ENCODE measurements around the gene MAB21L3. TPM values are rescaled to one million over a fixed set of nuclear protein-coding genes. Genes with fewer than 3 reads are reported as not detected.
"Not testable (repeated sequence)": the region's sequence is repeated elsewhere in the genome, so short reads cannot be mapped to it uniquely, and the experiment has no call there.

The MAB21L3 gene
- polyA plus RNA-seq, 3 donors = 0.88 to 1.1 (median 0.98) TPM

DNA sequence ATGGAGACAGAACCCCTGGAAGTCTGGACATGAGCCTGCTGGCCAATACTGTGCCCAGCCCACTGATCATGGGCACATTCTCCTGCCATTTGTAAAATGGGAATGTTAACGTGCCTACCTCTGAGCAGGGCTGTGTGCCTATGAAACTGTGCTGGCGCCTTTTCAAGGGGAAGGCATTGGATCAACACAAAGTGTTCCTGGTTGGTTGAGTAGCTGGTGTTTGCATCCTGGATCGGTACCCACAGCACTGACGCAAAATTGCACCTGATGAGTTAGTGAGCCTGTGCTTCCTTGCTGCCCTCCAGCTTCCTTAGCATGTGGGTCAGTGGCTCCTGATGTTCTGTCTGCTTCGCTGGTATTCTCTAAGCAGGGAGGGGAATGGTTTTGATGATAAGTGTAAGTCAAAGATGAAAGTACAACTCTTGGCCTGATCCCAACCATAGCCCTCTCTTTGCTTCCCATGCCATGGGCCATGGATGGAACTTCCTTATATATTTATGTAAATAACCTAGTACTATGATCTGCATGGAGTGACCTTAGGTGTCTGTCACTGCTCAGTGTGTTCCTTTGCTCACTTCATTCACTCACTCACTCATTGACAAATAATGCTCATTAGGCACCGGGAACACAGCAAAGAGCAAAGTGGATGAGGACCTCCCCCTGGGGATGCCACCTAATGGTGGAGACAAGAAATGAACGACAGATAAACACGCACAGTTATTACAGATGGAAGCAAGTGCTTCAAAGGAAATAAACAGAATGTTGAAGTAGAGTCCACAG, 22.7 kb downstream of the MAB21L3 start:
- no peak for DNase-seq (ENCODE audit: low read depth in 3 of 3, low spot score in 2 of 3)

DNA sequence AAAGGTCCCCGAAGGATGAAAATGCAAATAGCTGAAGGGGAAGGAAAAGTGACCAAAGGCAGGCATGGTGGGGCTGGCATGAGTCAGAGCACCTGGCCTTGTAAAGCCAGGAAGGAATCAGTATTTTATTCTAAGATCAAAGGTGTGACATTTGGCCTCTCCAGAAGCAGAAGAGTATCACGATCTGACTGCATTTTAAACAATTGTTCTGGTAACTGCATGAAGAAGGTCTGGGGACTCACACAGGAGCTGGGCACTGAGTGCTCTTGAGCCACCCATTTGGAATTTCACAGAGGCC, 23.2 kb downstream of the MAB21L3 start:
- DNase-seq (ENCODE audit: low read depth in 3 of 3, low spot score in 2 of 3) = no peak

GRCh38 chr1:116138277-116138792, 27.1 kb downstream of the MAB21L3 start:
- no peak for DNase-seq (ENCODE audit: low read depth in 3 of 3, low spot score in 2 of 3)

GRCh38 chr1:116139592-116140134, 28.5 kb downstream of the MAB21L3 start:
- no peak for DNase-seq (ENCODE audit: low read depth in 3 of 3, low spot score in 2 of 3)

- no peak for DNase-seq (ENCODE audit: low read depth in 3 of 3, low spot score in 2 of 3)
These were observed 33.0 kb downstream of the MAB21L3 start for GRCh38 chr1:116144151-116144550.

DNA sequence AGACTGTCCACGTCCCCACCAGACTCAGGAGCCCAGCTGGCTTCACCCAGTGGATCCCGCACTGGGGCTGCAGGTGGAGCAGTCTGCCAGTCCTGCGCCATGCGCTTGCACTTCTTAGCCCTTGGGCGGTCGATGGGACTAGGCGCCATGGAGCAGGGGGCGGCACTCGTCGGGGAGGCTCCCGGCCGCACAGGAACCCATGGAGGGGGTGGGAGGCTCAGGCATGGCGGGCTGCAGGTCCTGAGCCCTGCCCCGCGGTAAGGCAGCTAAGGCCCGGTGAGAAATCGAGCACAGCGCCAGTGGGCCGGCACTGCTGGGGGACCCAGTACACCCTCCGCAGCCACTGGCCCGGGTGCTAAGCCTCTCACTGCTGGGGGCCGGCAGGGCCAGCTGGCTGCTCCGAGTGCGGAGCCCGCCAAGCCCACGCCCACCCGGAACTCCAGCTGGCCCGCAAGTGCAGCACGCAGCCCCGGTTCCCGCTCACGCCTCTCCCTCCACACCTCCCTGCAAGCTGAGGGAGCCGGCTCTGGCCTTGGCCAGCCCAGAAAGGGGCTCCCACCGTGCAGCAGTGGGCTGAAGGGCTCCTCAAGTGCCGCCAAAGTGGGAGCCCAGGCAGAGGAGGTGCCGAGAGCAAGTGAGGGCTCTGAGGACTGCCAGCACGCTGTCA, 35.4 kb downstream of the MAB21L3 start:
- not testable (repeated sequence) for DNase-seq (ENCODE audit: low read depth in 3 of 3, low spot score in 2 of 3)

DNA sequence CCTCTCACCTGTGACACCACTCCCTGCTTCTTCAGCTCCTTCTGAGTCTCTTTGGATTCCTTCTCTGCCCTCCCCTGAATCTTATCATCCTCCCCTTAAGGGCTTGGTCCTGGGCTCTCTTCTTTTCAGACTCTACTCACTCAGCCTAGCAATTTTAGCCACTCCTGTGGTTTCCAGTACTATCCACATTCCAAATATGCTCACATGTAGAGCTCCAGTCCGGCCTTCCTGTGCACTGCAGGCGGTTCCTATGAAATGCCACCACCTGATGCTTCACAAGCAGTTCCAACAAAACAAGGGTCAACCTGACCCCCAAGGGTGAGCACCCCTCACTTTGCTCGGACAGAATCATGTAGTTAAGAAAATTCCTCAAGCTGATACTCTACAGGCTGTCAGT, 35.9 kb downstream of the MAB21L3 start:
- DNase-seq (ENCODE audit: low read depth in 3 of 3, low spot score in 2 of 3) = no peak

DNA sequence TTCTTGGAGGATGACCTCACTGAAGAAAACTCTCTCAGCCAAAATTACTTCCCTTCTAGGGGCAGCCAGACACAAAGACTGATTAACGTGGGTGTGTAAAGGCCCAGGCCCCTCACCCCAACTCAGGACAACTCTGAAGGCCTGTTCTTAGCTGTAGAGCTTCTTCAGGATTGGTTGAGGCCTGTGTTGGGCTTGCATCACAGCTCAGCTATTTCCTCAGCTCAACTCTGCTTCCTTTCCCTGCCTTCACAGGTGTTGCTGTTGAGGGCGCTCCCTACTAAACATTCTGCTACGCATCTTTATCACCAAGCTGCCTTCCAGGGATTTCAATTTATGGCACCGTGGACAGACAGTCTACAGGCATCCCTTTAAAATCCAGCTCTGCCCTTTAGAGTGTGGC, 36.8 kb downstream of the MAB21L3 start:
- no peak for DNase-seq (ENCODE audit: low read depth in 3 of 3, low spot score in 2 of 3)

DNA sequence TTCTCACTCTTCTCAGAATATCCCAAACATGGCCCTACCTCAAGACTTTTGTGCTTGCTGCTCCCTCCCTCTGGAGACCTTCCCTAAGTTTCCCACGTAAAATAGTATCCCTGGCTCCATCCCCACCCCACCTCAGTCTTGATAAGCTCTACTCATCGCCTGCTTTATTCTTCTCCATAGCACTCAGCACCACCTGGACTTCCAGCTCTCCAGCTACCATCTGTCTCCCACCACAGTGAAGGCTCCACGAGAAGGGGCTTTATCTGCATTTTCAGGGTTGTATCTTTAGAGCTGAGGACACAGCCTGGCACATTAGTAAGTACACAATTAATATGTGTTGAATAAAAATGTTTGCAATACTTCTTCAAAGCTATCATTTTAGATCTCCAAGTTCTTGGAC, 37.8 kb downstream of the MAB21L3 start:
- no peak for DNase-seq (ENCODE audit: low read depth in 3 of 3, low spot score in 2 of 3)

GRCh38 chr1:116150368-116150767, 39.2 kb downstream of the MAB21L3 start:
- no peak for DNase-seq (ENCODE audit: low read depth in 3 of 3, low spot score in 2 of 3)

- peak in 1 of 3 donors; percentile 61 for DNase-seq (ENCODE audit: low read depth in 3 of 3, low spot score in 2 of 3)
These were observed 40.8 kb downstream of the MAB21L3 start for GRCh38 chr1:116151739-116152576.

DNA sequence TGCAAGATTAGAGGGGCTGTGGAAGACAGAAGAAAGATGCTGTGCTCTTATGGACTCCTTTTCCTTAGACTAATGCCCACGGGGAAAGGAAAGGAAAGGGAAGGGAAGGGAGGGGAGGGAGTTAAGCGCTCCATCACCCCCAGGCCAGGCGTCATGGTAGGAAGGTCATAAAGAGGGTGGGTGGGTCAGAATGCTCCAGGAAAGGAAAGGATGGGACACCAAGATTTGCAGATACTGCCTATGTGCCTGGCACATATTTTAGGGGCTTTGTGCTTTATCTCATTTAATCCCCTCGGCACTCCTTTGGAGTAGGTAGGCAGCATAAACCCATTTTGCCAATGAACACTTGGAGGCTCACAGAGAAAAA, 41.4 kb downstream of the MAB21L3 start:
- no peak for DNase-seq (ENCODE audit: low read depth in 3 of 3, low spot score in 2 of 3)

DNA sequence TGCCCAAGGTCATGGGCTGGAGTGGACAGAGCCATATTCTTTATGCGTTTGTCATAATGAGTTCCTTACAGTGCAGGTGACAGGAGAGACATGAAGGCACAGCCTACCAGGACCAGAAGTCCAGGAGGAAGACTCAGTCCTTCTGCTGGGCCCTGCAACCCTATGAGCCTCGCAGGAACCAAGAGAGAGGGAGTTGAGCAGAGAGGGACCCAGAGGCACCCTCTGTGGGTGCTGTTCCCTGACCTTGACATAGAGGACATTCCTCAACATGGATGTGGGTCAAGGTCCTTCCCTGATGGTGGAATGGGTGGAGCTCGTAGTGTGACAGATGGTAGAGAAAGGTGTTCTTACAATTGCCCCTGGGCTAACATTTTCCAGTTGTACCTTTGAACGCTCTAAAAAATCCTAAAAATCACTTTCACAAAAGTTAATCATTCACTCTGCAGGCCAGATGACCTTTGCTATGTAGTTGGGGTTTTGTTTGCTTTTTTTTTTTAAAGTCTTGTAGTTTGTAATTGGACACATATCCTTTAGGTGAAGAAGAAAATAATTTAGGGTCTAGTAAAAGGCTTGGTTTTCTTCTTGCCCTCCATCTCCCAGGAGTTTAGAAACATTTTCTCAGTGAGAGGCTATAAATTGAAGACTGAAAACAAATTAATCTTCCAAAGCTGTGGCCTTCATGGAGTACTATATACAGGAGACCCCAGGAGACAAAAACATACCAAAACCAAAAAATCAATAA, 41.9 kb downstream of the MAB21L3 start:
- no peak for DNase-seq (ENCODE audit: low read depth in 3 of 3, low spot score in 2 of 3)

DNA sequence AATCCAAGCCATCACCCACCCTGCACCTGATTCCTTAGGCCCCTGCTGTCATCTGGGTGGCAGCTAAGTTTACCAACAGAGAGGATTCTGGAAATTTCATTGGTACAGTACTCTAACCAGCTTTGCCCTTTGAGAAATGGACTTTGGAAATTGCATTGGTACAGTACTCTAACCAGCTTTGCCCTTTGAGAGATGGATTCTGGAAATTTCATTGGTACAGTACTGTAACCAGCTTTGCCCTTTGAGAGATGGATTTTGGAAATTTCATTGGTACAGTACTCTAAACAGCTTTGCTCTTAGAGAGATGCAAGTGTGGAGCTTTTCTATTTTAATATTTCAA, 42.5 kb downstream of the MAB21L3 start:
- no peak for DNase-seq (ENCODE audit: low read depth in 3 of 3, low spot score in 2 of 3)

DNA sequence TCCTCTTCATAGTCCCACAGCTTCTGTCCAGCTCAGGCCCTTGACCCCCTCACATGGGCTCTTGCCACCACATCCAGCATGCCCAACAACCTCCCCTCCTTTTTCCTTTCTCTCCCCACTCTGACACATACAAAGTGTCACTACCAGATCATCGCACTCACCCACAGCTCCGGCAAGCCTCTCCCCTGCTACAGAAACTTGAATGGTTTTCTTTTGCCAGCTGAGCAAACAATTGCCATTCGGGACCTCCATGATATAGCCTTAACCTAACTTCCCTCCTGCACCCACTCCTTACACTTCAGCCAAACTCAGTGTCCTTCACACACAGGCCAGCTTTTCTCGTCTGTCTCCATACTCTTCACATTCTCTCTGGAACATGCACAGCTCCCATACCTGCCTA, 43.3 kb downstream of the MAB21L3 start:
- DNase-seq (ENCODE audit: low read depth in 3 of 3, low spot score in 2 of 3) = no peak

DNA sequence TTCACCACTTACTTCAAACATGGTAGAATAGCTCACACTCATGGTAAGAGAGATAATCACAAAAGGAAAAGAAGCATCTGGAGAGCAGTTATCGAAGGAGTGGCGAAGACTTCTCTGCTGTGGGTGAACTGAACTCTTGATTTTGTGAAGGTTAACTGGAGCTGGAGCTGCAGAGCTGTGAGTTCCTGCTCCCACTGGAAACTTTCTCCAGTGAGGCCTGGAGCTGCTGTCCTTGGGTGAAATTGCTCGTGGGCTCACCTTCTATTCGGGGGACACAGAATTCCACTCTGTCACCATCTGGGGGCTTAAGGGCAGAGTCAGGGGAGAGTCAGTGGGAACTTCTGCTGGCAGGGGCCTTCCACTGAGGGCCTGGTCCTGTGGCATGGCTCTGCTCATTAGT, 45.9 kb downstream of the MAB21L3 start:
- DNase-seq (ENCODE audit: low read depth in 3 of 3, low spot score in 2 of 3) = no peak

DNA sequence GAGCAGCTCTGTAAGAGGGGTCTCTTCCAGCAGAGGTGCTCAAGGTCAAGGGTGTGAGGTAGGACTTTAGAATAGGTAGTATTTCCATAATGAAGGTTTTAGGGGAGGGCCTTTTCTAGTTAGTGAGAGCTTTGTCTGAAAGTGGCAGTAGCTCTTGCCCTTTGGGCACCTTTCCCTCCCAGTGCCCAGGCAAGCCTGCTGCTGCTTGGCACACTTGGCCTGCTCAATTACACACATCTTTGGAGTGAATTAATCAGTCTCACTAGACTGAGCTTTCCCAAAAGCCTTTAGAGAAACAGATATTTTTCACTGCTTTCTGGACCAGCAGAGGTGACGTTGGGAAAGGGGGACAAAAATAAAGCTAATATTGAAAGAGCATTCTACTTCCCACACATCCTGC, 48.0 kb downstream of the MAB21L3 start:
- DNase-seq (ENCODE audit: low read depth in 3 of 3, low spot score in 2 of 3) = no peak

DNA sequence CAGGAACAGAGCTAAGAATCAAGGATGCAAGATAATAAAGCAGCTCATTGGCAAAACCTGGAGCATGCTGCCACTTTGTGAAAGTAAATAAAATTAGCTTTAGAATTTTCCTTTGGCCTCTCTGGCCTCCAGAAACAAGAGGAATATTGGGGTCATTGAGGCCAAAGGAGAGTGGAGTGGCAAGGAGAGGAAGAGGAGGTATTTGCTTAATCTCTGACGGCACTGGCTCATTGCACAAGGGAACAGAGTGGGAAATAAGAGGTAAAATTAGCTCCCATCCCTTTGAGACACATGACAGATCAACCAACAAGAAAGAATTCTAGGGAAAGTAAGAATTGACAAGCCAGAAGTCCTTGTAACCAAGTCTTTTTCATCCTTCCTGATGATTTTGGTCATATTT, 48.4 kb downstream of the MAB21L3 start:
- no peak for DNase-seq (ENCODE audit: low read depth in 3 of 3, low spot score in 2 of 3)

DNA sequence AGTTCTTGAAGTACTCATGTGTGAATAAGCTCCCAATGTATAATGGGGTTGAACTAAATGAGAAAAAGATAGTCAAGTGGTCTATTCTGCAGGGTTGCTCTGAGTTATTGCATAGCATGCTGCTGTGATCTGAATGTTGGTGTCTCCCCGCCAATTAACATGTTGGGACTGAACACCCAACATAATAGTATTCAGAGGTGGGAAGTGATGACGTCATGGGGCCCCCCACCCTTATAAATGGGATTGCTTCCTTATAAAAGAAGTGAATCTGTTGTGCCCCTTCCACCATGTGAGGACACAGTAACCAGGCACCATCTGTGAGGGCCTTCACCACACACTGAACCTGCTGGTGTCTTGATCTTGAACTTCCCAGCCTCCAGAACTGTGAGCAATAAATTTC, 50.2 kb downstream of the MAB21L3 start:
- DNase-seq (ENCODE audit: low read depth in 3 of 3, low spot score in 2 of 3) = no peak

GRCh38 chr1:116161877-116162390, 50.7 kb downstream of the MAB21L3 start:
- no peak for DNase-seq (ENCODE audit: low read depth in 3 of 3, low spot score in 2 of 3)

Measured in right renal cortex interstitium (tissue), 3 donors.